DMS 273 treated with DMSO at 0.1 percent for 48 hours (cell line): ENCODE results near the gene BUD31.
"Not testable (repeated sequence)": the region's sequence is repeated elsewhere in the genome, so short reads cannot be mapped to it uniquely, and the experiment has no call there.

Experiments used
- DNase-seq: peaks from one replicate; lab custom pipeline; 2025; lab: John Stamatoyannopoulos, UW

Gene BUD31

DNA sequence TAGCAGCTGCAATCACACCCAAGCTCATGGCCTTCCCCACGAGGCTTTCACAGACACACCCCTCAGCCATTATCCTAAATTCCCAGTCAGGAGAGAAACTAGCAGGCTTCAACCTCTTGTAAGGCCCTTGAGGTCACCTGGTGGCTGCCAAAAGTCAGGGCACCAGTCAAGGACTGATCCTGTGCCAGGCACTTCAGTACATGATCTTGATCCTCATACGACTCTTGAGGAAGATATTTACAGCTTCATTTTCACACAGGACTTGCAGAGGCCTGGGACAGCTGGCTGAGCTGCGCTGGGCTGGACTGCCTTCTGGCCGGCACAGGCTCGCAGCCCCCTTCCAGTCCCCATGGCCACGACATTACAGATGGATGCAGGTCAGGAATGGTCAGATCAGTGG lies 9.2 kb upstream of the BUD31 start:
- no peak for DNase-seq

DNA sequence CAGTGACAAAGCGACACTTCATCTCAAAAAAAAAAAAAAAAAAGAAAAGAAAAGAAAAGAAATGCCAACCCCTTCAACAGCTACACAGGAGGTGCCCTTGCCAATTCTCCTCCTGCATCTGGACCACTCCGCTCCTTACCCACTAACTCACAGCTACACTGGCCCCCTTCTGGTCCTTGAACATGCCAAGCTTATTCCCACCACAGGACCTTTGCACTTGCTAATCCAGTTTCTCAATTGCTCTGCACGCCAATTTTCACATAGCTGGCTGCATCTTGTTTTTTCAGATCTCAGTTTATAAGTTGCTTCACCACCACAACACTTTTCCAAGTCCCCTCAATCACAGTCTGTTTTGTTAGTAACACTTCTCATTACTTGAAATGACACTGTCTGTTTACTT lies 5.9 kb upstream of the BUD31 start:
- no peak for DNase-seq

DNA sequence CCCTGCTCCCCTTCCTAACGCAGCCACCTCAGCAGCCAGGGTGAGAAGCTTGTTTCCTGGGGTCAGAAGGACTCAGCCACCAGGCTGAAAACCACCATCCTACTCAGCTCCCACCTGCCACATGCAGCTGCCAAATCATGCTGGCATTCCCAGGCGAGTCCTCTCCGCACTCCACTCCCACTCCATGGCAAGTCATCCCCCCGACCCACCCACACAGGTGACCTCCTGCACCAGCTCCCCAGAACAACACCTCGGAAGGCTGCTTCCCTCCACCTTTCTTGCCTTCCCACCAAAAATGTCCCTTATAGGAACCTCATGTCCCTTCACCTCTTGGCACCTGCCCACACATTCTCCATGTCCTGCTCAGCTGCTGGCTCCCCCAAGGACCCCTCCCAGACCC lies 5.0 kb upstream of the BUD31 start:
- no peak for DNase-seq

GRCh38 chr7:99404235-99404976 lies 4.4 kb upstream of the BUD31 start:
- DNase-seq, result no peak

DNA sequence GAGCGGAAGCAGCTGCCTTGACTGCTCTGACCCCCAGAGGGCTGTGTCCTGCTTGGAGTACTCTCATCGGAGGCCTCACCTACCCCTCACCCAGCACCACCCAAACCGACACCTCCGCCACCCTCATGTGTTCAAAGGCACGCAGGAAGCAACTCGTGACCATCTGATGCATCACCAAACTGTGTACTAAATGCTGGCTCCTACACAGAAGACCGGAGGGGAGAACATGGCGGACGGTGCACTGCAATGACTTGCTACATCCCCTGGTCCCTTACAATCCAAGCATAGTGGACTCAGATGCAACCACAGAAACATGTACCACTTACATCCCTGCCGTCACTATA lies 3.8 kb upstream of the BUD31 start:
- DNase-seq, result no peak

DNA sequence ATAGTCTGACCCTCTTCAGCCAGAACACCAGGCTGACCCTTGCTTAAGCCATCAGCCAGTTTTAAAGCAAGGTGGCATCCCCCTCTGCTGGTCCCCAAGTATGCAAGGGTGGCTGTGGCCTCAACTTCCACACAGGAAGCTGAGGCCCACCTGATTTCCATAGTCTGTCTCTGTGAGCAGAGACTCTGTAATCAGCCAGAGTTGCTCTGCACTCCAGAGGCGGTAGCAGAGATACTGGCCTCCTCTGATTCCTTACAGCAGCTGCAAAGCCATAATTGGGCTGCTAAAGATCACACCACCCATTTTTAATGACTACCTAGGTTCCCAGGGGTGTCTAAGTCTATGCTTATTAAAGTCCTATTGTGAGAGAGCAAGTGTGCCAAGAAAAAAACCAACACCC lies 2.2 kb upstream of the BUD31 start:
- no peak for DNase-seq

DNA sequence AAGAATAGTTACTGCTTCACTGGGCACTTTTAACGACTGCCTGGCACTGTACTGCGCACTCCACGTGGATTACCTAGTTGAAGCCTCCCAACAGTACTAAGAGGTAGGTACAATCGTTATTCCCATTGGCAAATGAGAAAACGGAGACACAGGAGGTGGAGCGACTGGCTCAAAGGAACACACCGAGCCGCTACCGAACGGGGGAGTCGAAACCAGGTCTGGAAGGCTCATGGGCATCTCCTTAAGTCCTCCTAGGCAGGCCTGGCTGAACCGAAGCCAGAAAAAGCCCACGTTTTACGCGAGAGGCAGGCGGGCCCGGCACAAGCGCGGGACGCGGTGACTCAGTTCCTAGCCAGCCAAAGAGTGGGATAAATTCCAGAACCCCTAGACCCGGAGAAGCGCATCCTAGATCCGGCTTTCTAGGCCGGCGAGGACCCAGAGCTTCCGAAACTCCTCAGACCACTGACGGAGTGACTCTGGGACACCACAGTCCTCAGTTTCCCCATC lies 844 bp upstream of the BUD31 start:
- DNase-seq, result peak; percentile 48

DNA sequence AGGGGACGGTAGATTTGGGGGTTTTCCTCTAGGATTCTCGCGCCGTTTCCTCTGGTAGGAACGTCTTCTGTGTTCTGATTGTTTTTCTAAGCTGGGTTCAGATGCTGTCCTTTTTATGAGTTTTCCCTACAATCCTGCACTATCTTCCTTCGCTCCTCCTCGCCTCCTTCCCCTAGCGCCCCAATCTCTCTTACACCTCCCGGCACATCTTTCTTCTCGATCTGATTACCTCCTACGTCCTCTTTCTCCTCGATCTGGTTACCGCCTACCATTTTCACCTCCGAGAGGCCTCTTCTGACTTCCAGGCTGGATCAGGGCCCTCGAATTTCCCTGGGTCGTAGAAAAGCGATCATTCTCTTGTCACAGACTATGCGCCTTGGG lies 413 bp downstream of the BUD31 start:
- DNase-seq, result no peak

DNA sequence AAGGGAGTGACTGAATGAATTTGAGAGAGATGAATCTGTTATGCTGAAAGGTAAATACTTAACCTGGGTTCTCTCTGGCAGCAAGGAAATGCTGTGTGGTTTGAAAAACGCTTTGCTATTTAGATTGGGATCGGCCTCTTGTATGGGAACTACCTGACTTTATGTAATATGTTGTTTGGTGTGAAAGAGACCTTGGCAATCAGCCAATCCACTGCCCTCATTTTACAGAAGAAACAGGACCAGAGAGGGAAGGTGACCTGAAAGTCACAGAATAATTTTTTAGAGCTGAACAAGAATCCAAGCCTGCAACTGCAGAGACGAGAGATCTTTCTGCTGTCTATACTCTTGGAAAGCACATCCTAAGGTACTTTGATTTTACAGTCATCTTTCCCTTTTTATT lies 1.0 kb downstream of the BUD31 start:
- no peak for DNase-seq

DNA sequence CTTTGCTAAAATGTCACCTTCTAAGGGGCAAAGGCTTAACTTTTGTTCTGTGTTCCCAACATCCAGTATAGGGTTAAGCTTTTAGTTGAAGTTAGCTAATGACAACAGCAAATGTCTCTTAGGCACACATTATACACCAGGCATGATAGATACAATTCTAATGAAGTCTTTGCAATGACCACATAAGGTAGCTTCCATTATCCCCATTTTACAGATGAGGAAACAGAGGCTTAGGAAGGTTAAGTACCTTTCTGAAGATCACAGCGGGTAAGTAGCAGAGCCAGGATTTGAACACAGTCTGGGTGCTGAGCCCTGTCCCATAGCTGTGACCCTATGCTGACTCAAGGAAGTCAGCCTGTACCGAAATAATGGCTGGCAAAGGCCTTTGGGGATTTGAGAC lies 1.9 kb downstream of the BUD31 start:
- DNase-seq, result no peak

GRCh38 chr7:99415513-99416127 lies 6.9 kb downstream of the BUD31 start:
- peak; percentile 41 for DNase-seq

DNA sequence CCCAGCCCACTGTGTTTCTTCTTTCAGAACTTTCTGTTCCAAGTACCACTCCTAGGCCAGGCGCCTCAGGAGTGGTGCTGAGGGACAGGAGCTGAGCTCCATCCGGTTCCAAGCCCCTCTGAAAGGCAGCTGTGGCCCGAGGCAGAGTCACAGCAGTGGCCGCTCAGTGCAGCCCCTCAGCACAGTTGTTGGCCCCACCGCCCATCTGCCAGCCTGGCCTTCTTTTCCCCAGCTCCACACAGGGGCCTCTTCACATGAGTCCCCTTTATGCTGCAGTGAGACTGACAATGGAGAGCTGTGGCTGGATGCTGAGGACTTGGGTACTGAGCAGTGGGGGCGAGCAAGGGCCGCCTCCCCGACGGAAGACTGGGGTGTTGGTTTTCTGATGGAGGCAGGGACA lies 9.5 kb downstream of the BUD31 start:
- DNase-seq, result no peak

- DNase-seq, result no peak
Measured at GRCh38 chr7:99419323-99420021, 10.7 kb downstream of the BUD31 start.

- DNase-seq, result no peak
Measured at GRCh38 chr7:99420213-99420612, 11.4 kb downstream of the BUD31 start.

DNA sequence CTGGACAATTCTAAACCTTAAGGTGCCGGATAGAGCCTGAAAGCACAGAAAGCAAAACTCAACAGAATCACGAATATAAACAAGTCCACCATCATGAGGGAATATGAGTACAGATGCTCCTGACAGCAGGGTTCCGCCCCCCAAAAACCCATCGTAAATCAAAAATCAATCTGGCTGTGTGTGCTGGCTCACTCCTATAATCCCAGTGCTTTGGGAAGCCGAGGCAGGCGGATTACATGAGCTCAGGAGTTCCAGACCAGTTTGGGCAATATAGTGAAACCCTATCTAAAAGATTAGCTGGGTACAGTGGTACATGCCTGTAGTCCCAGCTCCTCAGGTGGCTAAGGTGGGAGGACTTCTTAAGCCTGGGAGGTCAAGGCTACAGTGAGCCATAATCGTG lies 12.2 kb downstream of the BUD31 start:
- no peak for DNase-seq

GRCh38 chr7:99422186-99422585 lies 13.4 kb downstream of the BUD31 start:
- no peak for DNase-seq

- no peak for DNase-seq
Measured at GRCh38 chr7:99422625-99423024, 13.9 kb downstream of the BUD31 start.

DNA sequence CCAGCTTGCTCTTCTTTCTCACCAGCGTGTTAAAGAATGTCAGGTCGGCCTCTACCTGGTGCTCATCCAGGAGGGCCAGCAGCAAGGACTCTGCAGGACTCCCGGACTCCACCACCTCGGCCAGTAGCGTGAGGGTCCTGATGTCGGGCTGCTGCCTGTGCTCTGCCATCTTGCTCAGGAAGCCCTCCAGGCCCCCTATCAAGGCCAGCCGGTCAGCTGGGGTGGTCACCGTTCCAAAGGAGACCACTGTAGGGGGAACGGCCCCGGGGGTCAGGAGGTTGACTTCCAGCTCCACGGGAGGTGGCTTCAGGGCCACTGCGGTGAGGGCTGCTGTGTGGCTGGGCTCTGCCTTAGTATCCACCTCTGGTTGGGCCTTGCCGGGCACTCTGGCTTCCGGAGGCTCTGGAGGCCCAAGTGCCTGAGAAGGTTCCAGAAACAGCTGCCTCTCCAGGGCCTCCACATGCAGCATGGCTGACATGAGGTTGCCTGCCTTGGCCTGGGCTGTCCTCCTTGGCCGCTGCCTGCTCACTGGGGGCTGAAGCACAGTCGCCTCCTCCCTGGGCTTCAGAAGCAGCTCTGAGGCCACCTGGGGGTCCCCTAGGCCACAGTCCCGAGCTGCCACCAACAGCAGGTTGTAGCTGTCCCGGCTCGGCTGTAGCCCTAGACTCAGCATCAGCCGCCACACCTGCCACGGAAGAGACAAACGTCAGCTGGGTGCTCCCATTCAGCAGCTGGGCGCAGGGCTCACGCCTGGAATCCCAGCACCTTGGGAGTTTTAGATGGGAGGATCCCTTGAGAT lies 16.4 kb downstream of the BUD31 start:
- no peak for DNase-seq

DNA sequence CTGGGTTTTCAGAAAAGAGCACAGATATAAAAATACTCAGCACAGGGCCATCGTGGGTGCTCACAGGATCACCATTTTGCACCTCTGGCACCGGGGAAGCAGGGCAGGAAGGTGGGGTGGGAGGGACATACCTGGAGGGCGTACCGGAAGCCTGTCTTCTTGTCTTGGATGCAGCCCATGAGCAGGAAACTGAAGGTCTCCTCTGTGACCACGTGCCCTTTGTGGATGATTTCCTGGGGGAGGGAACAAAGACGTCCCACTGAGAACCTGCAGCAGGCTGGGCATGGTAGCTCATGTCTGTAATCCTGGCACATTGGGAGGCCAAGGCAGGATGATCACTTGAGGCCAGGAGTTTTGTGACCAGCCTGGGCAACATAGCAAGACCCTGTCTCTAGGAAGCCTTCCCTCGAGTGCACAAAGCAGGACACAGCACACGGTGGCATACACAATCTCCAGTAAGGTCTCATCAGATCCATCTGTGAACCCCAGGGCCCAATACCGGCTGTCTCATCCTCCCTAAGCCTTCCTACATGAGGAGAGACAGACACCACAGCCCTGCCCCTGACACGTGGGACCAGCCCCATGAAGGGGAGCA lies 20.3 kb downstream of the BUD31 start:
- DNase-seq, result no peak

- no peak for DNase-seq
Measured at GRCh38 chr7:99429756-99430155, 21.0 kb downstream of the BUD31 start.

- DNase-seq, result not testable (repeated sequence)
Measured at GRCh38 chr7:99431756-99432540, 23.2 kb downstream of the BUD31 start.
